Loucy (cell line): ENCODE data around the gene NREP.

Experiments used
- H2AFZ ChIP-seq: fragments of 200-600 bp; sonication (generic); 2 replicates; pipeline ENCODE4 v1.6.0; 2016; ENCODE audit warnings: antibody characterized with exemption, mild to moderate bottlenecking, low read length, moderate library complexity
- H3F3A ChIP-seq: fragments of 200-600 bp; 2 replicates; pipeline ENCODE4 v1.6.0; 2016; ENCODE audit warnings: antibody characterized with exemption, low read depth, mild to moderate bottlenecking
- H3K27me3 ChIP-seq: fragments of 200-600 bp; sonication (generic); 2 replicates; pipeline ENCODE4 v1.6.1; 2014; ENCODE audit warnings: low read length, mild to moderate bottlenecking; ENCODE audit not compliant: insufficient read depth, poor library complexity, severe bottlenecking
- H3K36me3 ChIP-seq: fragments of 200-600 bp; sonication (generic); 2 replicates; pipeline ENCODE4 v1.6.1; 2016; ENCODE audit warnings: low read length; ENCODE audit not compliant: insufficient read depth
- H3K4me1 ChIP-seq: fragments of 200-600 bp; sonication (generic); 2 replicates; pipeline ENCODE4 v1.5.1; 2014; ENCODE audit warnings: low read length, mild to moderate bottlenecking; ENCODE audit not compliant: insufficient read depth, poor library complexity, severe bottlenecking
- H3K4me2 ChIP-seq: fragments of 200-600 bp; sonication (generic); 2 replicates; pipeline ENCODE4 v1.6.0; 2014; ENCODE audit warnings: antibody characterized with exemption, low read length, low read depth, mild to moderate bottlenecking; ENCODE audit not compliant: poor library complexity, severe bottlenecking
- H3K4me3 ChIP-seq: fragments of 200-600 bp; sonication (generic); 2 replicates; pipeline ENCODE4 v1.5.1; 2014; ENCODE audit warnings: low read length, mild to moderate bottlenecking, mixed read lengths; ENCODE audit not compliant: poor library complexity, severe bottlenecking
- H3K79me2 ChIP-seq: fragments of 200-600 bp; sonication (generic); 2 replicates; pipeline ENCODE4 v1.6.1; 2014; ENCODE audit warnings: low read length; ENCODE audit not compliant: insufficient read depth
- H3K9ac ChIP-seq: fragments of 200-600 bp; sonication (generic); 2 replicates; pipeline ENCODE4 v1.6.0; 2014; ENCODE audit warnings: mild to moderate bottlenecking, low read depth, low read length, moderate library complexity; ENCODE audit not compliant: poor library complexity, severe bottlenecking
- H3K9me2 ChIP-seq: fragments of 200-600 bp; sonication (generic); replicated peaks from 2 replicates; pipeline ENCODE4 v1.6.1; 2016; ENCODE audit warnings: low read depth, low read length, mixed read lengths
- H3K9me3 ChIP-seq: fragments of 200-600 bp; sonication (generic); 2 replicates; pipeline ENCODE4 v1.6.1; 2014; ENCODE audit warnings: mild to moderate bottlenecking, antibody characterized with exemption, low read length, low read depth; ENCODE audit not compliant: insufficient read depth
- H4K20me1 ChIP-seq: fragments of 200-600 bp; sonication (generic); 2 replicates; pipeline ENCODE4 v1.6.0; 2014; ENCODE audit warnings: antibody characterized with exemption, low read length, mild to moderate bottlenecking; ENCODE audit not compliant: insufficient read depth, poor library complexity, severe bottlenecking
- CTCF ChIP-seq: fragments of 200-600 bp; sonication (generic); conservative IDR thresholded peaks from 2 replicates; pipeline ENCODE4 v1.5.1; 2014; ENCODE audit warnings: mild to moderate bottlenecking, antibody characterized with exemption, low read length
- EZH2phosphoT487 ChIP-seq: fragments of 200-600 bp; IDR thresholded peaks from 2 replicates; pipeline ENCODE4 v1.6.1; 2018; ENCODE audit warnings: antibody characterized with exemption, mild to moderate bottlenecking, moderate library complexity, borderline replicate concordance

NREP gene

GRCh38 chr5:111735583-111736270 lies 21.3 kb downstream of the NREP start:
- Histone ChIP-seq H3K9me3 (no peaks in the 10 kb centered on the region), H3K79me2 (peaks cover 87% of the 10 kb centered on the region), H3K4me3 (no peak overlapping the region), H3K4me2 (no peak overlapping the region), H2AFZ (no peak overlapping the region), H3K36me3 (peaks cover 33% of the 10 kb centered on the region; the same call in 1 of the 2 replicates), H3K9ac (no peak overlapping the region), H3K27me3 (no peaks in the 10 kb centered on the region), H3K4me1 (peaks cover 27% of the 10 kb centered on the region), H3K9me2 (no peaks in the 10 kb centered on the region), H4K20me1 (peaks cover 19% of the 10 kb centered on the region), H3F3A (no peaks in the 10 kb centered on the region)
- TF ChIP-seq CTCF (no peak), EZH2phosphoT487 (no peak)

DNA sequence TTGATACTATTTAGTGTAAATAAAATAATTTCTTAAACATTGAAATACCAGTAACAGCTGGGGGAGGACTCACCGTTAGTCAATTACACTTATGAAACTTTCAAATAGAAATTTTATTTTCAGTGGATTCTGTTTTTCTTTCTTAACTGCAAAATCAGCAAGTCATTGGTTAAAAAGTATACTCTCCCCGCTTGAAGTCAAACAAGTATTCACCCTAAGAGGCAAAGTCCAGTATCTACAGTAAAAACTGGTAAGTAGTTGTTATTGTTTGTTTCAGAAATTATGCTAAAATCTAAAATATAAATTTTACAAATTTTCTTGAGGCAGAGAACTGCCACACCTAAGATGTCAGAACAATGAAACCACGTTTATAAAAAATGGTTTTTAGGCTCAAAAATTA lies 22.4 kb downstream of the NREP start:
- Histone ChIP-seq H3K4me3 (no peak overlapping the region), H3K27me3 (no peaks in the 10 kb centered on the region), H3K36me3 (peaks cover 40% of the 10 kb centered on the region; the same call in 1 of the 2 replicates), H3K4me2 (no peak overlapping the region), H3F3A (no peaks in the 10 kb centered on the region), H2AFZ (no peak overlapping the region), H3K9me3 (no peaks in the 10 kb centered on the region), H3K9me2 (no peaks in the 10 kb centered on the region), H4K20me1 (peaks cover 11% of the 10 kb centered on the region), H3K4me1 (peaks cover 23% of the 10 kb centered on the region), H3K79me2 (peaks cover 75% of the 10 kb centered on the region), H3K9ac (no peak overlapping the region)
- TF ChIP-seq EZH2phosphoT487 (no peak), CTCF (no peak)

DNA sequence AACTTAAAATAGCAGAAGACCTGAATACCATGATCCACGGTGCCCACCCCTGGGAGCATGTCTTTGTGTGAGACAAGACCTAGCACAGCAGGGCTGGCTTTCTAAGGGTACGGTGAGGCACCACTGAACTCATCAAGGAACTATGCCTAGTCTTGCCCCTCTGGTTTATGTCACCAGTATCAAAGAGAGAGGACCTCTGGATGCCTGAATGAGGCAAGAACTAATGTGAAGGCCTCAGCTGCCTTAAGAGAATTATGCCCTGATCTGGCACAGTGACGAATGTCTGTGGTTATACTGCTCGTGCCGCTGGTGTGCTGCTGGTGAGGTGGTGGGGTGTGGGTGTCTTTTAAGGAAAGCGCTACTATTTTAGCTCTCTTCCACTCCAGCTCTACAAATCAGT lies 23.0 kb downstream of the NREP start:
- H3K36me3 ChIP-seq = peaks cover 42% of the 10 kb centered on the region; the same call in 1 of the 2 replicates

More for the DNA sequence above, 23.0 kb downstream of the NREP start:
- Histone ChIP-seq H3K9ac (no peak overlapping the region), H4K20me1 (peaks cover 8% of the 10 kb centered on the region), H3F3A (no peaks in the 10 kb centered on the region), H3K9me3 (no peaks in the 10 kb centered on the region), H3K4me3 (no peak overlapping the region), H3K4me1 (peaks cover 18% of the 10 kb centered on the region), H3K9me2 (no peaks in the 10 kb centered on the region), H2AFZ (no peak overlapping the region), H3K4me2 (no peak overlapping the region), H3K79me2 (peaks cover 70% of the 10 kb centered on the region), H3K27me3 (no peaks in the 10 kb centered on the region)
- TF ChIP-seq CTCF (no peak), EZH2phosphoT487 (no peak)
